AG04450 (cell line): ENCODE data around the gene TCTN2. TPM values are rescaled to one million over a fixed set of nuclear protein-coding genes. Genes with fewer than 3 reads are reported as not detected.

ENCODE experiments used
- CTCF ChIA-PET: fragments of 300-600, 350-600 bp; formaldehyde crosslinking; extraction: SDS; loops from one replicate; lab custom pipeline; 2022; ENCODE audit warnings: antibody characterized with exemption, inconsistent platforms; lab: Charles Lee
- POLR2A ChIA-PET: fragments of 350-600 bp; formaldehyde crosslinking; extraction: SDS; loops from one replicate; lab custom pipeline; 2021; ENCODE audit warnings: antibody characterized with exemption, inconsistent platforms; lab: Yijun Ruan, JAX
- DNase-seq: peaks from one replicate; pipeline ENCODE4 v3.0.0-alpha.2; 2011; ENCODE audit warnings: low read depth, low spot score
- H3K27ac ChIP-seq: one replicate; pipeline ENCODE4 v1.5.1; 2012; ENCODE audit warnings: low read depth, low read length, control low read depth
- H3K27me3 ChIP-seq: one replicate; pipeline ENCODE4 v1.6.0; 2012; ENCODE audit warnings: low read length; ENCODE audit not compliant: control insufficient read depth, insufficient read depth
- H3K4me3 ChIP-seq: 2 replicates; pipeline ENCODE4 v1.5.1; 2011; ENCODE audit warnings: mild to moderate bottlenecking, low read depth, low read length, control low read depth
- H3K9me3 ChIP-seq: 2 replicates; pipeline ENCODE4 v1.5.1; 2012; ENCODE audit warnings: low read length; ENCODE audit not compliant: control insufficient read depth, insufficient read depth
- polyA plus RNA-seq: library from polyadenylated mRNA; depleted of rRNA; stranded (reverse); fragments of >200 nt; gene quantifications from 2 replicates; pipeline ENCODE4 v1.2.3, GENCODE V29; 2011
- TF ChIP-seq, protein P1 (sequence below): IDR thresholded peaks from 2 replicates; pipeline ENCODE4 v1.5.1; 2011; ENCODE audit warnings: low read depth, low read length, control low read depth, inconsistent platforms

TCTN2 gene
- polyA plus RNA-seq, 1 experiment = 9.1 TPM

- ChIA-PET POLR2A (no interaction called here), CTCF (no interaction called here)
- no peak overlapping the region for H3K4me3 ChIP-seq
- no peak for DNase-seq
- no peak overlapping the region for H3K27ac ChIP-seq
- TF ChIP-seq, protein P1, sequence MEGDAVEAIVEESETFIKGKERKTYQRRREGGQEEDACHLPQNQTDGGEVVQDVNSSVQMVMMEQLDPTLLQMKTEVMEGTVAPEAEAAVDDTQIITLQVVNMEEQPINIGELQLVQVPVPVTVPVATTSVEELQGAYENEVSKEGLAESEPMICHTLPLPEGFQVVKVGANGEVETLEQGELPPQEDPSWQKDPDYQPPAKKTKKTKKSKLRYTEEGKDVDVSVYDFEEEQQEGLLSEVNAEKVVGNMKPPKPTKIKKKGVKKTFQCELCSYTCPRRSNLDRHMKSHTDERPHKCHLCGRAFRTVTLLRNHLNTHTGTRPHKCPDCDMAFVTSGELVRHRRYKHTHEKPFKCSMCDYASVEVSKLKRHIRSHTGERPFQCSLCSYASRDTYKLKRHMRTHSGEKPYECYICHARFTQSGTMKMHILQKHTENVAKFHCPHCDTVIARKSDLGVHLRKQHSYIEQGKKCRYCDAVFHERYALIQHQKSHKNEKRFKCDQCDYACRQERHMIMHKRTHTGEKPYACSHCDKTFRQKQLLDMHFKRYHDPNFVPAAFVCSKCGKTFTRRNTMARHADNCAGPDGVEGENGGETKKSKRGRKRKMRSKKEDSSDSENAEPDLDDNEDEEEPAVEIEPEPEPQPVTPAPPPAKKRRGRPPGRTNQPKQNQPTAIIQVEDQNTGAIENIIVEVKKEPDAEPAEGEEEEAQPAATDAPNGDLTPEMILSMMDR = no peak
- H3K27me3 ChIP-seq = no peaks in the 10 kb centered on the region
- no peaks in the 10 kb centered on the region for H3K9me3 ChIP-seq
Measured at GRCh38 chr12:123723765-123724164, 52.9 kb downstream of the TCTN2 start.

DNA sequence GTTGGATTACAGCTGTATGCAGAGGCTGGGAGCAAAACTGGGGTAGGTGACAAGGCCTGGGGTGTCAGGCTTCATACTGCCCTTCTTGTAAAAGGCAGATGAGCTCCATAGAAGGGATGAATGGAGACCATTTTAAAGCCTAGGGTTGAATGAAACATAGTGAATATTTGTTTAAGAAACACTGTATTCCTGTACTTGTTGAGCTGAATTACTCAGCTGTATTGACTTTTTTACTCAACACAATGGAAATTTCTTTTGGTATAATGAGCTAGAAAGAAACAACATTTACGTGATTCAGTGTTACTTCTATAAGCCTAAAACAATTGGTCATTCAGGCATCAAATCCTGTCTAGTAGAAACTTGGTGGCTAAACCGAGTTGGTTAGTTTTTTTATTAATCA is 55.3 kb downstream of the TCTN2 start:
- Histone ChIP-seq H3K4me3 (no peak overlapping the region), H3K9me3 (no peaks in the 10 kb centered on the region), H3K27me3 (no peaks in the 10 kb centered on the region), H3K27ac (no peak overlapping the region)
- ChIA-PET CTCF (interaction anchor here (1.0 kb wide), 1 partner anchor 259 kb away, joined by 3 read pairs; no protein-coding TSS in a partner anchor), POLR2A (no interaction called here)
- TF ChIP-seq, protein P1 = no peak
- no peak for DNase-seq

- Histone ChIP-seq H3K4me3 (no peak overlapping the region), H3K27me3 (no peaks in the 10 kb centered on the region), H3K9me3 (no peaks in the 10 kb centered on the region), H3K27ac (no peak overlapping the region)
- TF ChIP-seq, protein P1 = no peak
- ChIA-PET CTCF (no interaction called here), POLR2A (no interaction called here)
- no peak for DNase-seq
Measured at GRCh38 chr12:123726962-123727361, 56.0 kb downstream of the TCTN2 start.

GRCh38 chr12:123727878-123728277 is 57.0 kb downstream of the TCTN2 start:
- no peak for DNase-seq
- H3K4me3 ChIP-seq = no peak overlapping the region
- no peak overlapping the region for H3K27ac ChIP-seq
- CTCF ChIA-PET = no interaction called here
- no peaks in the 10 kb centered on the region for H3K9me3 ChIP-seq
- POLR2A ChIA-PET = no interaction called here
- no peaks in the 10 kb centered on the region for H3K27me3 ChIP-seq
- TF ChIP-seq, protein P1 = no peak

DNA sequence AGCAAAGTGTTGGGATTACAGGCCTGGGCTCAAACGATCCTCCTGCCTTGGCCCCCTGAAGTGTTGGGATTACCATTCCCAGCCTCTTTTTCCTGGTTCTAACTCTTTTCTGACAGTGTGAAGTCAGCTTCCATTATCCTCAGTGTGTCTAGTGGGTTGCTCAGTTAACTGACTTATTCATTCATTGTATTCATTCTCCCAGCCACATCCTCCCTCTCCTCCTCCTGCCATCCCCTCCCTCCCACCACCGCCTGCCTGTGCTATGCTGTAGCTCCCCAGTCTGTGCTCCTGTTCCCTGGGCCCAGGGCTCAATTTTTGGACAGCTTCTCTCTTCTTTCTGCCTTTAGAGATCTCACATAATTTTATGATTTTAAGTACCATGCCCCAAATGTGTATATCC is 60.7 kb downstream of the TCTN2 start:
- CTCF ChIA-PET = no interaction called here

More for the DNA sequence above, 60.7 kb downstream of the TCTN2 start:
- Histone ChIP-seq H3K4me3 (no peak overlapping the region), H3K27me3 (no peaks in the 10 kb centered on the region), H3K9me3 (no peaks in the 10 kb centered on the region), H3K27ac (no peak overlapping the region)
- TF ChIP-seq, protein P1 = no peak
- POLR2A ChIA-PET = no interaction called here
- no peak for DNase-seq
